ENCODE measurements around the gene CTNNA1.
"Not testable (repeated sequence)": the region's sequence is repeated elsewhere in the genome, so short reads cannot be mapped to it uniquely, and the experiment has no call there.

DNA sequence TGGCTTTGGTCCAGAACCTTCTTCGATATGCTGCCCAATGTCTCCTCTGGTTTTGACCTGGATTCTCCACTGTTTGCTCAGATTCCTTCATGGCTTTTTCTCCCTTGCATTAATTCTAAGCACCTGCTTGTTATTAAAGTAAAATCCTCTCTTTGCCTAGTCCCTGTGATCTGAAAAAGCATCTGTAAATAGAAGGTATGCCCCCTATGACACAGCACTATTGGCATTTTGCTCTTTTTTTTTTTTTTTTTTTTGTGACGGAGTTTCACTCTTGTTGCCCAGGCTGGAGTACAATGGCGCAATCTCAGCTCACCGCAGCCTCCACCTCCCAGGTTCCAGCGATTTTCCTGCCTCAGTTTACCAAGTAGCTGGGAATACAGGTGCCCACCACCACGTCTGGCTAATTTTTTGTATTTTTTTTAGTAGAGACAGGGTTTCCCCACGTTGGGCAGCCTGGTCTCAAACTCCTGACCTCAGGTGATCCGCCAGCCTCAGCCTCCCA lies 37.2 kb upstream of the CTNNA1 start:
- TF ChIP-seq, protein P1, sequence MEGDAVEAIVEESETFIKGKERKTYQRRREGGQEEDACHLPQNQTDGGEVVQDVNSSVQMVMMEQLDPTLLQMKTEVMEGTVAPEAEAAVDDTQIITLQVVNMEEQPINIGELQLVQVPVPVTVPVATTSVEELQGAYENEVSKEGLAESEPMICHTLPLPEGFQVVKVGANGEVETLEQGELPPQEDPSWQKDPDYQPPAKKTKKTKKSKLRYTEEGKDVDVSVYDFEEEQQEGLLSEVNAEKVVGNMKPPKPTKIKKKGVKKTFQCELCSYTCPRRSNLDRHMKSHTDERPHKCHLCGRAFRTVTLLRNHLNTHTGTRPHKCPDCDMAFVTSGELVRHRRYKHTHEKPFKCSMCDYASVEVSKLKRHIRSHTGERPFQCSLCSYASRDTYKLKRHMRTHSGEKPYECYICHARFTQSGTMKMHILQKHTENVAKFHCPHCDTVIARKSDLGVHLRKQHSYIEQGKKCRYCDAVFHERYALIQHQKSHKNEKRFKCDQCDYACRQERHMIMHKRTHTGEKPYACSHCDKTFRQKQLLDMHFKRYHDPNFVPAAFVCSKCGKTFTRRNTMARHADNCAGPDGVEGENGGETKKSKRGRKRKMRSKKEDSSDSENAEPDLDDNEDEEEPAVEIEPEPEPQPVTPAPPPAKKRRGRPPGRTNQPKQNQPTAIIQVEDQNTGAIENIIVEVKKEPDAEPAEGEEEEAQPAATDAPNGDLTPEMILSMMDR (IDR thresholded peaks at IDR 0.05): not testable (repeated sequence)
- not testable (repeated sequence) for TF ChIP-seq POLR2A (IDR thresholded peaks at IDR 0.05)

All from thyroid gland (tissue), 4 donors.